Left renal pelvis (tissue), 4 donors: ENCODE measurements around the gene F5. TPM values are rescaled to one million over a fixed set of nuclear protein-coding genes. Genes with fewer than 3 reads are reported as not detected.

ENCODE experiments used
- DNase-seq, 4 donors: peaks; one replicate each; pipeline ENCODE4 v3.0.0-alpha.2; 2013; ENCODE audit warnings: low read depth in 4 of 4, low spot score in 3 of 4
- polyA plus RNA-seq, 4 donors: library from polyadenylated mRNA; unstranded; fragments of 120-200 nt; gene quantifications; one replicate each; pipeline ENCODE4 v1.2.1, GENCODE V29; 2013; ENCODE audit not compliant: insufficient read length in 4 of 4

Gene F5
- polyA plus RNA-seq, 4 donors, result 1.6 to 2.7 (median 2.0) TPM

GRCh38 chr1:169484683-169485430, 101.4 kb downstream of the F5 start:
- peak in 3 of 4 donors; percentile 41 to 46 (median 41) for DNase-seq

- DNase-seq, result no peak
Measured at GRCh38 chr1:169484101-169484500, 102.2 kb downstream of the F5 start.

- DNase-seq, result peak in 1 of 4 donors; percentile 51
Measured at GRCh38 chr1:169483500-169483966, 102.7 kb downstream of the F5 start.

GRCh38 chr1:169479363-169480066, 106.8 kb downstream of the F5 start:
- DNase-seq, result no peak

GRCh38 chr1:169478094-169478672, 108.1 kb downstream of the F5 start:
- no peak for DNase-seq

GRCh38 chr1:169475806-169476387, 110.4 kb downstream of the F5 start:
- DNase-seq, result no peak

- no peak for DNase-seq
Measured at GRCh38 chr1:169474302-169474995, 111.8 kb downstream of the F5 start.

GRCh38 chr1:169473347-169473746, 112.9 kb downstream of the F5 start:
- DNase-seq, result no peak

- no peak for DNase-seq
Measured at GRCh38 chr1:169472738-169473137, 113.5 kb downstream of the F5 start.

GRCh38 chr1:169468982-169469381, 117.3 kb downstream of the F5 start:
- DNase-seq, result no peak

- DNase-seq, result no peak
Measured at GRCh38 chr1:169466259-169467230, 119.7 kb downstream of the F5 start.

- no peak for DNase-seq
Measured at GRCh38 chr1:169465281-169465680, 121.0 kb downstream of the F5 start.

Other genes with a start within 250 kb of the F5 start
- gene NME7, start 218.7 kb downstream of the F5 start, polyA plus RNA-seq, result 100 to 1,000 TPM in 3 of 4 donors, 10 to 100 TPM in 1; 42.6 to 185 (median 125) TPM
- 10 to 100 TPM; 25.5 to 31.7 (median 27.2) TPM for gene BLZF1, start 218.3 kb downstream of the F5 start, polyA plus RNA-seq
- 10 to 100 TPM in 2 of 4 donors, 1 to 10 TPM in 2; 3.4 to 11.6 (median 10.3) TPM for gene CCDC181, start 159.0 kb downstream of the F5 start, polyA plus RNA-seq
- gene SLC19A2, start 100.5 kb downstream of the F5 start, polyA plus RNA-seq, result 10 to 100 TPM in 3 of 4 donors, 1 to 10 TPM in 1; 6.7 to 21.8 (median 18.5) TPM
- 1 to 10 TPM; 1.6 to 8.0 (median 5.5) TPM for gene SELP, start 43.6 kb upstream of the F5 start, polyA plus RNA-seq
- gene SELL, start 125.1 kb upstream of the F5 start, polyA plus RNA-seq, result 1 to 10 TPM; 2.6 to 4.7 (median 3.2) TPM
- gene SELE, start 147.6 kb upstream of the F5 start, polyA plus RNA-seq, result 1 to 10 TPM in 1 of 4 donors, under 1 TPM in 3; 0.49 to 2.5 (median 0.52) TPM
- gene METTL18, start 208.4 kb upstream of the F5 start, polyA plus RNA-seq, result 10 to 100 TPM; 11.6 to 21.0 (median 15.3) TPM